ENCODE measurements around the gene MYO5B.

MYO5B gene

DNA sequence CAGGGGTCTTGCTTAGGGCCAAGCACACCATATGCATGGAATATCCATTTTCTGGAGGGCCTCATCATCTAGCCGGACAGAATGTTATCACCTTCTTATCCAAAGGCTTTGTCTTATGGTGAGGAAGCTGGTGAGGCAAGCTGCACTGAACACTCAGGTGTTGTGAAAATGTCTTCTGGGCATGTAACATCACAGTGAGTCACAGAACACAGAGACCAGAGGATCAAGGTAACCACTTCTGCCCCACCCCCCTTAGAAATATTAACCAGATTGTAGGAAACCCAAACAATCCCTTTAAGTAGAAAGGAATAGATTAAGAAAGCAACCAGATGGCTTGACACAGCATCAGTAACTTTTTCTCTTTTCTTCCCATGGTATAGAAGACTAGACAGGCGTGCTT lies 51.1 kb downstream of the MYO5B start:
- Histone ChIP-seq H3K36me3 (replicated peaks) (no peaks in the 10 kb centered on the region), H3K27me3 (replicated peaks) (no peaks in the 10 kb centered on the region), H3K4me3 (ENCODE audit: low read depth, low read length) (no peak overlapping the region), H3K27ac (no peak overlapping the region)
- in situ Hi-C loops (cut with HindIII; ENCODE audit: low pct_ligation_motif_present, low sequenced_read_pairs) = no loop called here
- TF ChIP-seq, protein P1, sequence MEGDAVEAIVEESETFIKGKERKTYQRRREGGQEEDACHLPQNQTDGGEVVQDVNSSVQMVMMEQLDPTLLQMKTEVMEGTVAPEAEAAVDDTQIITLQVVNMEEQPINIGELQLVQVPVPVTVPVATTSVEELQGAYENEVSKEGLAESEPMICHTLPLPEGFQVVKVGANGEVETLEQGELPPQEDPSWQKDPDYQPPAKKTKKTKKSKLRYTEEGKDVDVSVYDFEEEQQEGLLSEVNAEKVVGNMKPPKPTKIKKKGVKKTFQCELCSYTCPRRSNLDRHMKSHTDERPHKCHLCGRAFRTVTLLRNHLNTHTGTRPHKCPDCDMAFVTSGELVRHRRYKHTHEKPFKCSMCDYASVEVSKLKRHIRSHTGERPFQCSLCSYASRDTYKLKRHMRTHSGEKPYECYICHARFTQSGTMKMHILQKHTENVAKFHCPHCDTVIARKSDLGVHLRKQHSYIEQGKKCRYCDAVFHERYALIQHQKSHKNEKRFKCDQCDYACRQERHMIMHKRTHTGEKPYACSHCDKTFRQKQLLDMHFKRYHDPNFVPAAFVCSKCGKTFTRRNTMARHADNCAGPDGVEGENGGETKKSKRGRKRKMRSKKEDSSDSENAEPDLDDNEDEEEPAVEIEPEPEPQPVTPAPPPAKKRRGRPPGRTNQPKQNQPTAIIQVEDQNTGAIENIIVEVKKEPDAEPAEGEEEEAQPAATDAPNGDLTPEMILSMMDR (IDR thresholded peaks at IDR 0.05; ENCODE audit: low read depth, low read length, missing control alignments) = no peak
- no peak for DNase-seq

DNA sequence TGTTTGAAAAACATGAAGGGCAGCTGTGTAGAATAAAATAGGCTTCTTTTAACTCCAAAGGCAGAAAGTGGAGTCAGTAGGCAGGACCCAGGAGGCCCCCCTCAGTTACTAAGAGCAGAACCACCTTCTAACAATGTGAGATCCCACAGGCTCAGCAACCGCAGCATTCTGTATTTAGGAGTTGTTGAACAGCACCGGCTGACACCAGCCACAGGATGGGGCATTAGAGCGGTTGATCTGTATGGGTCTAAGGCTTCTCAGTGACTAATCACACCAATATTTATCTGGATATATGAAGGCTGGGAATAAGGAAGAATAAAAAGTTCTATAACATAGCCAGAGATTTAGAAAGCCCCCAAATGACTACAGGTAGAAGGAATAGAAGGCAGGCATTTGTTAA lies 51.7 kb downstream of the MYO5B start:
- Histone ChIP-seq H3K4me3 (ENCODE audit: low read depth, low read length) (no peak overlapping the region), H3K27me3 (replicated peaks) (no peaks in the 10 kb centered on the region), H3K27ac (no peak overlapping the region), H3K36me3 (replicated peaks) (no peaks in the 10 kb centered on the region)
- TF ChIP-seq, protein P1 (IDR thresholded peaks at IDR 0.05; ENCODE audit: low read depth, low read length, missing control alignments) = no peak
- DNase-seq = no peak
- in situ Hi-C loops (cut with HindIII; ENCODE audit: low pct_ligation_motif_present, low sequenced_read_pairs) = no loop called here

DNA sequence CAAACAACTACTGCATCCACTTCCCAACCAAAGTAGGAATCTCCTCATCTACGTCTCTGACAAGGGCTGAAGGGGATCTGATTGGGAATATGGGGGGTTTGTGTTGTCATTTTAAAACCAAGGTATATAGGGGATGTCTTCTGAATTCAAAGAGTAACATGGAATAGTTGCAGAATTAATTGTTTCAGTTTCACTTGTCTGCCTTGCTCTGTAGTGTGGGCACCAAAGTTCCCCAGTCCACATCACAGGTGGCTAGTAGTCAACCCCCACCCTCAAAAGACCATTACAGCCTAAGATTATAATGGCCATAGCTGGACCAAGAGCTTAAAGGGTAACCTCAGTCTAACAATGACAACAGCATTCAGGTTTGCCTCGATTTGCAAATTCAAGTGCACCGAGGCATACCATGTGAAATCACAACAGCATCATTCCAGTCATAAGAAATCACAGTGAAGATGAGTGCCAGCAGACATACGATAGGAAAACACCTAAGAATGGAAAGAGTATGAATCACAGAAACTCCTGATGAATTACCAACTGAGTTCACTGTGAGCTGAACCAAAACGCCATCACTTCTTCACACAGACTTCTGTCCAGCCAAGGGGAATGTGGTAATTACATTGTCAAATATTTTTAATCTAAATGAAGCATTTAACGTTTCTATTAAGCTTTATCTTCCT lies 52.4 kb downstream of the MYO5B start:
- in situ Hi-C loops (cut with HindIII; ENCODE audit: low pct_ligation_motif_present, low sequenced_read_pairs) = no loop called here
- Histone ChIP-seq H3K27me3 (replicated peaks) (no peaks in the 10 kb centered on the region), H3K4me3 (ENCODE audit: low read depth, low read length) (no peak overlapping the region), H3K27ac (no peak overlapping the region), H3K36me3 (replicated peaks) (no peaks in the 10 kb centered on the region)
- TF ChIP-seq, protein P1 (IDR thresholded peaks at IDR 0.05; ENCODE audit: low read depth, low read length, missing control alignments) = no peak
- DNase-seq = no peak

DNA sequence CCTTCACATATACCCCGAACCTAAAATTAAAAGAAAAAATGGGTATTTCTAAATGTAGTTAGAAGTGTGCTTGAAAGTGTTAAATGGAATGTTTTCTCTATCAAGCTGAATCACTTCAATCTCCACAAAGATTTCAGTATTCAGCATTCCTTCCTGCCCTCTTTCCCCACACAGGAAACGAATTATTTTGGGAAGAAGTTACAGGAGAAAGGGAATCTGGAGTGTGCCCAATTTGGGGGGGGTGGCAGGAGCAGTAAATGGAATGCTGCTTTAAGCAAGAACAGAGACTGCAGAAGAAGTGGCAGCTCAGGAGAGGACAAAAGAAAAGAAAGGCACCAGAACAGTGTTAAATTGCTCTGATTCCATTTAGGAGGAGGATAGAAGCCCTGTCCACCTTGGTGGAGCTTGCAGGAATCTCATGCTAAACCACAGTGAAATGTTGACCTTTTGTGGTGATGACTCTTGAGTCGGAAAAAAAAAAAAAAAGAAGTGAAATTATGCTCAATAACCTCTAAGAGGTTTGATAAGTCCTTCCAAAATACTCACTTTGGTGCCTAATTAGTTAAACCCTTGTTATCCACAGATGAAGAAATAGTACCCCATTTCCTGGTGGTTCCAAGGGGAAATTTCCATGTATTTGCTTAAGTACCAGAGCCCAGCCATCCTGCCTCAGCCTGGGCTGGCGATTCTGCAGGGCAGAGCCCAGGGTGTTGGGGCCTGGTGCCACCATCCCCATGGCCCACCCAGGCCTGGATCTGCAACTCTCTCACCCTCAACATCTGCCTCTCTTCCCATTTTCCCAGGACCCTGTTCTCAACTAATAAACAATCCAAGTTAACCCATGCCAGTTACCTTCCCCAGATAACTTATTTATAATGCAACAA lies 56.5 kb downstream of the MYO5B start:
- Histone ChIP-seq H3K27ac (no peak overlapping the region), H3K4me3 (ENCODE audit: low read depth, low read length) (no peak overlapping the region), H3K36me3 (replicated peaks) (no peaks in the 10 kb centered on the region), H3K27me3 (replicated peaks) (no peaks in the 10 kb centered on the region)
- TF ChIP-seq, protein P1 (IDR thresholded peaks at IDR 0.05; ENCODE audit: low read depth, low read length, missing control alignments) = no peak
- DNase-seq = no peak
- in situ Hi-C loops (cut with HindIII; ENCODE audit: low pct_ligation_motif_present, low sequenced_read_pairs) = no loop called here

DNA sequence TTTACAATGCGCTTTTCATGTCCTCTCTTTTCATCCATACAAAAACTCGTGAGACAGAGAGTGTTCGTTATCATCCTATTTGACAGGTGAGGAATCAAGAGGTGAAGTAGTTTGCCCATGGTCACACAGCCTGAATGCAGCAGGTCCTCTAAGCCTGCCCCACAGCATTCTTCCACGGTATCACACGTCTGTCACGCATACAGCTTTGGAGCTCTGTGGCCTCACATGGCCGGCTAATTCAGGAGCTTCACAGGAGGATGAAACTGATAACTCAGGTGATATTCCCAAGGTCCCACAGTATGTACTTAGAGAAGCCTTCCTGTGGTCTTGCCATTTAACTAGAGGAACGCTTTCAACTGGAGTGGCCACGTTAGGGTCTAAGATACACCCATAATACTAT lies 59.0 kb downstream of the MYO5B start:
- in situ Hi-C loops (cut with HindIII; ENCODE audit: low pct_ligation_motif_present, low sequenced_read_pairs) = no loop called here
- no peak for DNase-seq
- TF ChIP-seq, protein P1 (IDR thresholded peaks at IDR 0.05; ENCODE audit: low read depth, low read length, missing control alignments) = no peak
- Histone ChIP-seq H3K36me3 (replicated peaks) (no peaks in the 10 kb centered on the region), H3K4me3 (ENCODE audit: low read depth, low read length) (no peak overlapping the region), H3K27ac (no peak overlapping the region), H3K27me3 (replicated peaks) (no peaks in the 10 kb centered on the region)
